Lower lobe of right lung (tissue), 2 donors: ENCODE measurements around the gene TRAF7. TPM values are rescaled to one million over a fixed set of nuclear protein-coding genes. Genes with fewer than 3 reads are reported as not detected.
"Not testable (repeated sequence)": the region's sequence is repeated elsewhere in the genome, so short reads cannot be mapped to it uniquely, and the experiment has no call there.

Source experiments
- ATAC-seq, 2 donors: fragments of 200-7000 bp; cut with Tn5 transposase; one replicate each; pipeline ENCODE4 v1.9.1; 2020 to 2022; ENCODE audit warnings: mild to moderate bottlenecking in 2 of 2, moderate library complexity in 2 of 2
- DNase-seq: peaks from one replicate; pipeline ENCODE4 v3.0.0-alpha.2; 2020
- H3K27ac ChIP-seq: fragments of 200-600 bp; one replicate; pipeline ENCODE4 v1.8.0; 2022
- H3K27me3 ChIP-seq: fragments of 200-600 bp; one replicate; pipeline ENCODE4 v1.8.0; 2022; ENCODE audit warnings: low read depth
- H3K36me3 ChIP-seq: fragments of 200-600 bp; one replicate; pipeline ENCODE4 v1.8.0; 2022; ENCODE audit warnings: mild to moderate bottlenecking
- H3K4me1 ChIP-seq: fragments of 200-600 bp; one replicate; pipeline ENCODE4 v1.8.0; 2022
- H3K4me3 ChIP-seq: fragments of 200-600 bp; one replicate; pipeline ENCODE4 v1.8.0; 2022; ENCODE audit warnings: mild to moderate bottlenecking
- H3K9me3 ChIP-seq: fragments of 200-600 bp; one replicate; pipeline ENCODE4 v1.8.0; 2022
- CTCF ChIP-seq: fragments of 200-600 bp; IDR thresholded peaks from one replicate; pipeline ENCODE4 v1.8.0; 2022; ENCODE audit warnings: antibody characterized with exemption, mild to moderate bottlenecking
- intact Hi-C: fragments of 100-400 bp; cut with DNase I; formaldehyde crosslinking; loops from one replicate; pipeline ENCODE4 v1.11.0; 2022
- total RNA-seq: library from RNA; stranded (reverse); fragmentation: NEBNext Ultra II Directional; extraction: Animal tissue kit (Norgen Biotek cat#: 25700); gene quantifications from one replicate; pipeline ENCODE4 v1.2.1, GENCODE V29; 2021
- donor health status: DM: no; HTN: yes; CAD: no; lungs with severe emphysema.

The TRAF7 gene
- total RNA-seq, 1 donor from 2014 or later, result 61.9 TPM

DNA sequence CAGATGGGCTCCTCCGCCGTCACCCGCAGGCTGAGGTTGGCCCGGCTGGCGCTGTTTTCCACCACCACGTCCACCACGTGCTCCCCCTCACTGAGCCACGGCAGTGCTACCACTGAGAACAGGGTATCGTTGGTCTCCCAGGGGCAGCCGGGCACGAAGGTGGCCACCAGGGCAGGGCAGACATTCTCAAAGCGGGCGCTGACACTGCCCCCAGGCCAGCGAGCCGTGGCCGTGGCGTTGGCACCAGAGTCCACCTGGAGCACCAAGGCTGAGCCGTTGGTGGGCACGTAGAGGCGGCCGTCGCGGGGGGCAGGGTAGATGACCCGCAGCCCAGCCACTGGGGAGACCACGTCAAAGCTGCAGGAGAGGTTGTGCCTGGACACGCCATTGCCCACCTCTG is 41.4 kb upstream of the TRAF7 start:
- not testable (repeated sequence) for H3K9me3 ChIP-seq

GRCh38 chr16:2114885-2115590 is 40.5 kb upstream of the TRAF7 start:
- H3K27ac ChIP-seq, H3K4me1 ChIP-seq, DNase-seq, intact Hi-C loops, ATAC-seq, H3K4me3 ChIP-seq, H3K27me3 ChIP-seq, H3K9me3 ChIP-seq: not testable (repeated sequence)
- H3K36me3 ChIP-seq, result peaks cover 37% of the 10 kb centered on the region

More for the DNA sequence above, 41.4 kb upstream of the TRAF7 start:
- ATAC-seq, H3K27ac ChIP-seq, H3K4me1 ChIP-seq, intact Hi-C loops, H3K27me3 ChIP-seq, DNase-seq, H3K4me3 ChIP-seq: not testable (repeated sequence)
- H3K36me3 ChIP-seq, result peaks cover 44% of the 10 kb centered on the region

GRCh38 chr16:2115591-2115973 is 40.0 kb upstream of the TRAF7 start:
- DNase-seq (no peak), ATAC-seq (no peak)
- Histone ChIP-seq H3K27ac (no peak overlapping the region), H3K27me3 (no peaks in the 10 kb centered on the region), H3K36me3 (peaks cover 32% of the 10 kb centered on the region), H3K4me3 (no peak overlapping the region), H3K4me1 (no peaks in the 10 kb centered on the region), H3K9me3 (no peaks in the 10 kb centered on the region)
- intact Hi-C loops, result no loop called here
- TF ChIP-seq CTCF, result no peak

GRCh38 chr16:2116428-2116827 is 39.2 kb upstream of the TRAF7 start:
- H3K4me1 ChIP-seq, DNase-seq, intact Hi-C loops, ATAC-seq, H3K4me3 ChIP-seq, H3K9me3 ChIP-seq, H3K27ac ChIP-seq, H3K27me3 ChIP-seq: not testable (repeated sequence)
- peaks cover 23% of the 10 kb centered on the region for H3K36me3 ChIP-seq

GRCh38 chr16:2117341-2117740 is 38.2 kb upstream of the TRAF7 start:
- peaks cover 21% of the 10 kb centered on the region for H3K36me3 ChIP-seq
- H3K27me3 ChIP-seq, ATAC-seq, H3K4me3 ChIP-seq, H3K4me1 ChIP-seq, DNase-seq, H3K9me3 ChIP-seq, intact Hi-C loops, H3K27ac ChIP-seq: not testable (repeated sequence)

- DNase-seq, H3K4me1 ChIP-seq, H3K27me3 ChIP-seq, H3K9me3 ChIP-seq, intact Hi-C loops, H3K27ac ChIP-seq, ATAC-seq, H3K4me3 ChIP-seq: not testable (repeated sequence)
- peaks cover 17% of the 10 kb centered on the region for H3K36me3 ChIP-seq
These were observed 37.4 kb upstream of the TRAF7 start for GRCh38 chr16:2117960-2118722.

DNA sequence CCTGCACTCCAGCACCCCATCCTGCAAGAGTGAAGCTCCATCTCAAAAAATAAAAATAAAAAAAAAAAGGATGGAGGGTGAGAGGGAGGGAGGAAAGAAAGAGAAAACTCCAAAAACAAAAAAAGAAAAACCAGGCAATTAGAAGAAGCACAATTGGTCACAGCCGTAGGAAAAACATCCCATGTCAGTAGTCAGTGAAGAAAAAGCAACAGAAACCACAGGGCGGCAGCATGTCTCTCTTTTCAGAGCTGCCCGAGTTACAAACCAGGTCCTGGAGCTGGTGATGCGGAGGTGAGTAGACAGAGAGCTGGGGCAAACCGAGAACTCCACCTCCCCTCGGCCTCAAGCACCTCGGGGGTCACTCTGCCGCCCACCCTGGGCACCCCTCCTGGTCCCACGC is 34.3 kb upstream of the TRAF7 start:
- H3K27me3 ChIP-seq, H3K4me3 ChIP-seq, intact Hi-C loops, ATAC-seq, DNase-seq, H3K9me3 ChIP-seq, H3K27ac ChIP-seq, H3K36me3 ChIP-seq: not testable (repeated sequence)
- peaks cover 32% of the 10 kb centered on the region for H3K4me1 ChIP-seq
- peak; percentile 14 for TF ChIP-seq CTCF

GRCh38 chr16:2121853-2122252 is 33.7 kb upstream of the TRAF7 start:
- peaks cover 37% of the 10 kb centered on the region for H3K4me1 ChIP-seq

More at GRCh38 chr16:2121853-2122252, 33.7 kb upstream of the TRAF7 start:
- TF ChIP-seq CTCF, result no peak
- no peak for DNase-seq
- H3K36me3 ChIP-seq, result no peaks in the 10 kb centered on the region
- H3K9me3 ChIP-seq, result no peaks in the 10 kb centered on the region
- intact Hi-C loops, result no loop called here
- peak overlapping the region; percentile 31 for H3K27ac ChIP-seq
- no peak for ATAC-seq
- H3K4me3 ChIP-seq, result no peak overlapping the region
- no peaks in the 10 kb centered on the region for H3K27me3 ChIP-seq
